ENCODE measurements around the gene DUS4L.

The DUS4L gene

DNA sequence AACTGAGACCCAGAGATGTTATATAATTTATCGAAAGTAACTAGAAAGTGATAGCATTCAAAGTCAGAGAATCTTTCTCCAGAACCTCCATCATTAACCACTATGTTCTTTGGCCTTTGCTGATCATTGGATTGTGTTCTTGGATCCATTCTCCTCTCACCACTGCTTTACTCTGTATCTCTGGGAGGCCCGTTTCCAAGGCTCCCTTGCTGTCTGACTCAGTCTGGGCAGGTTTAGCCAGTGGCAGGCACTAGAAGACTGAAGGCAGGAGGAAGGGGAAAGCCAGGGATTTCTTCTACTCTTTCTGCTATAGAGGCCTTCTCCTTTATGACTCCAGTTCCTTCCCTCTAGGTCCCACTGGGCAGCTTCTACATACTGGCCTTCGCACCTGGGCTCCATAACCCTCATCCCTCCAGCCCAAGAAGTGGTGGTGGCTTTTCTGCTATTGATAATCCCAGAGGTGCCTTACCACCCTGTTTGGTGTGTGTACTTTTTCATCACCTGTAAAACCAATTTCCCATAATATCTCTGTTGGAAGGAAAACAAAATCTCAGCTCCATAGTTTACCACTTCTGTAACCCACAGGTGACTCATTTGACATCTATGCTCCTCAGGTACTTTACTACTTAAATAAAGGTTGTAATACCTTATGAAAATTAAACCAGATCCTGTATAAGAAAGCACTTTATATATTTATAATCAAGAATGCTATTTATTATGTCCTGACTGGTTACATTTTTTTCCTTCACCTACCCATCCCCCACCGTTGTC, 52.3 kb downstream of the DUS4L start:
- DNase-seq = no peak

DNA sequence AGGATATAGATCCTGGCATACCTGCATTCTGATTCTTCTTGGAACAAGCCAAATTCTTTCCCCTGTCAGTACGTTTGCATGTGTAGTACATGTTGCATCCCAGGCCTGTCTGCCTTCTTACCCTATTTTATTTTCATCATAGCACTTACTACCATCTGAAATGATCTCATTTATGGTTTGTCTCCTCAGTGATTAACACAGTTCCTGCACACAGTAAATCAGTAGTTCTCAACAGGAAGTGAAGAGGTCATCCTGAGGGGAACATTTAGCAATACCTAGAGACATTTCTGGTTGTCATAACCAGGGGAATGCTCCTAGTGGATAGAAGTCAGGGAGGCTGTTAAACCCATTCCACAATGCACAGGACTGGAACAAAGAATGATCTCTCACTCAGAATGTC, 58.7 kb downstream of the DUS4L start:
- DNase-seq = no peak

DNA sequence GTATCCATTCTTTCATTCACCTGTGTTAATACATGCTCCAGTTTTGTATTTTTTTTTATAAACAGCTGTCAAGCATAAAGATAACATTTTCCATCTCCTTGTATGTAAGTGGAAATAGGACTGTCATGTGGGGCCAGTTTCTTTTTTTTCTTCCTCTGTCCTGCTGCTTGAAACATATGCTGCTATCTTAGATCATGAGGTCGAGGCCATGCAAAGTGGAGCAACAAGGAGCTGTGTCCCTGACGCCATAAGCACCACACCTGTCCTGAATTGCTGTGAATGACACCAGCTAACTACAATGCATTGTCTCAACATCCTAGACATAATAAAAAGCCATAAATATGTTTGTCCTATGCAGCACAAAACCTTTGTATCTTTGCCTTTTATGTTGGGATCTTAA, 59.1 kb downstream of the DUS4L start:
- no peak for DNase-seq

DNA sequence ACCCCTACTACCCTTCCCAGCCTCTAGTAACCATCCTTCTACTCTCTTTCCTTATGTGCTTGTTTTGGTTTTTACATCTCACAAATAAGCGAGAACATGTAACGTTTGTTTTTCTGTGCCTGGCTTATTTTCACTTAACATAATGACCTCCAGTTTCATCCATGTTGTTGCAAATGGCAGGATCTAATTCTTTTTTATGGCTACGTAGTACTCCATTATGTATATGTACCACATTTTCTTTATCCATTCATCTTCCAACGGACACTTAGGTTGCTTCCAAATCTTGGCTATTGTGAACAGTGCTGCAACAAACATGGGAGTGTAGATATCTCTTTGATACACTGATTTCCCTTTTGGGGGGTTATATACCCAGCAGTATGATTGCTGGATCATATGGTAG, 63.2 kb downstream of the DUS4L start:
- no peak for DNase-seq

Data from right forelimb (tissue), 1 donor.